GM12878 (cell line): ENCODE measurements around the gene ELF2. TPM values are rescaled to one million over a fixed set of nuclear protein-coding genes. Genes with fewer than 3 reads are reported as not detected.

Experiments
- CBX5 ChIP-seq: sonication (generic); IDR thresholded peaks from 2 replicates; pipeline ENCODE4 v1.6.1; 2016; ENCODE audit warnings: low read depth, moderate library complexity, mild to moderate bottlenecking, inconsistent platforms
- GATAD2B ChIP-seq: fragments of 450-650 bp; conservative IDR thresholded peaks from 2 replicates; pipeline ENCODE4 v1.6.1; 2017; ENCODE audit warnings: low read depth, mild to moderate bottlenecking, moderate library complexity
- HDAC2 ChIP-seq: fragments of 200-600 bp; sonication (generic); IDR thresholded peaks from 2 replicates; pipeline ENCODE4 v1.6.1; 2017
- IKZF1 ChIP-seq: fragments of 450-650 bp; conservative IDR thresholded peaks from 2 replicates; pipeline ENCODE4 v1.6.1; 2017; ENCODE audit warnings: antibody characterized with exemption, mild to moderate bottlenecking
- KAT2A ChIP-seq: conservative IDR thresholded peaks from 2 replicates; pipeline ENCODE4 v1.6.1; 2011; ENCODE audit warnings: low read depth, low read length; ENCODE audit not compliant: control insufficient read depth
- KLF5 ChIP-seq: fragments of 450-650 bp; IDR thresholded peaks from 2 replicates; pipeline ENCODE4 v1.6.1; 2014; ENCODE audit warnings: mild to moderate bottlenecking; ENCODE audit not compliant: partially characterized antibody
- RBBP5 ChIP-seq: fragments of 200-600 bp; sonication (generic); conservative IDR thresholded peaks from 2 replicates; pipeline ENCODE4 v1.6.1; 2016
- SREBF2 ChIP-seq: IDR thresholded peaks from 2 replicates; pipeline ENCODE4 v1.6.1; 2012; ENCODE audit warnings: mild to moderate bottlenecking, low read length
- SUZ12 ChIP-seq: fragments of 200-600 bp; sonication (generic); IDR thresholded peaks from one replicate; pipeline ENCODE4 v1.6.1; 2018; ENCODE audit warnings: antibody characterized with exemption, mild to moderate bottlenecking; ENCODE audit not compliant: unreplicated experiment
- WRNIP1 ChIP-seq: IDR thresholded peaks from 2 replicates; pipeline ENCODE4 v1.6.1; 2011; ENCODE audit warnings: low read depth, low read length, improper control_type of control experiment, borderline replicate concordance
- ZNF384 ChIP-seq: IDR thresholded peaks from 2 replicates; pipeline ENCODE4 v1.6.1; 2012; ENCODE audit warnings: low read depth, mild to moderate bottlenecking, low read length, improper control_type of control experiment, borderline replicate concordance
- polyA plus RNA-seq, 11 experiments: library from polyadenylated mRNA; depleted of rRNA in 4 of 11; unstranded in 6 of 11; stranded (reverse) in 5 of 11; fragments of >200 nt; fragmentation: Nextera tagmentation in 4 of 11; fragmentation: Illumina TruSeq in 1 of 11; extraction: Ambion mirVana in 4 of 11; extraction: Trizol in 1 of 11; gene quantifications; 1 replicate in 1 of 11; 2 replicates in 10 of 11; pipeline versions ENCODE4 v1.2.1 to v1.2.3, GENCODE V29; 2011 to 2016; ENCODE audit warnings: inconsistent platforms in 2 of 11, missing spikeins in 2 of 11, low read depth in 1 of 11
- total RNA-seq, 4 experiments: library from RNA; depleted of rRNA in 3 of 4; stranded (reverse); fragments of >200 nt in 3 of 4; fragmentation: Illumina TruSeq in 1 of 4; extraction: Trizol in 1 of 4; gene quantifications; 2 replicates each; pipeline versions ENCODE4 v1.2.1 to v1.2.3, GENCODE V29; 2013 to 2021
- TF ChIP-seq, protein P1 (sequence below): fragments of 150-350 bp; IDR thresholded peaks from 2 replicates; pipeline ENCODE4 v1.6.1; 2014; ENCODE audit warnings: mild to moderate bottlenecking, low read depth, low read length
- TF ChIP-seq, protein P2 (sequence below): fragments of 450-650 bp; formaldehyde crosslinking; IDR thresholded peaks from 2 replicates; pipeline ENCODE4 v1.4.0; 2020; ENCODE audit warnings: mild to moderate bottlenecking, moderate library complexity
- TF ChIP-seq, protein P3 (sequence below): fragments of 450-650 bp; IDR thresholded peaks from 2 replicates; pipeline ENCODE4 v1.6.1; 2017; ENCODE audit warnings: mild to moderate bottlenecking
- TF ChIP-seq, protein P4 (sequence below): IDR thresholded peaks from 2 replicates; pipeline ENCODE4 v1.6.1; 2011; ENCODE audit warnings: low read depth, mild to moderate bottlenecking, low read length, moderate library complexity, borderline replicate concordance; ENCODE audit errors: extremely low read depth
- TF ChIP-seq, protein P5 (sequence below): fragments of 450-650 bp; IDR thresholded peaks from 2 replicates; pipeline ENCODE4 v1.6.1; 2016; ENCODE audit warnings: mild to moderate bottlenecking, moderate library complexity, borderline replicate concordance
- TF ChIP-seq, protein P6 (sequence below): IDR thresholded peaks from 2 replicates; pipeline ENCODE4 v1.6.1; 2011; ENCODE audit warnings: low read depth, low read length, improper control_type of control experiment, borderline replicate concordance

ELF2 gene
- total and polyA plus RNA-seq, 10 of the 15 experiments (the other 5 are each of a cell fraction or from before 2014, with no cell fraction given) = 10.5 to 30.1 (median 20.5) TPM

DNA sequence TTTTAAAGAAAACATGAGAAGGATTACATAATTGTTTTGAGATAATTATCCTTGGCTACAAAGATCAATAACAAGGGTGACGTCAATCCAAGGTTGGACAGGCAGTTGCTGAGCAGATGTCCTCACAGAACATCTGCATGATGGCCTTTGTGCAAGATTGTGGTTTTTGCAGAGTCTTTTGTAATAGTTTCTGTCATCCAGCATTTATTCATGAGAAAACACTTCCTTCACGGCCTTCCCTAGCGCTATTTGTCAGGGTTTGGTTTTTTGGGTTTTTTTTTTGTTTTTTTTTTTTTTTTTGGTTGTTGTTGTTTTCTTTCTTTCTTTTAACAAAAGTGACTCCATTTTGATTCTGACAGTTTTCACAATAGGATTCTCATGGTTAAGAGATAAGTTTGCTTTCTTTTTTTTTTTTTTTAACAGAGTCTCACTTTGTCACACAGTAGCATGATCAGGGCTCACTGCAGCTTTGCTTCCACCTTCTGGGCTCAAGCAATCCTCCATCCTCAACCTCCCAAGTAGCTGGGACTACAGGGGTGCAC lies 31.5 kb upstream of the ELF2 start (continued):
- TF ChIP-seq, protein P1, sequence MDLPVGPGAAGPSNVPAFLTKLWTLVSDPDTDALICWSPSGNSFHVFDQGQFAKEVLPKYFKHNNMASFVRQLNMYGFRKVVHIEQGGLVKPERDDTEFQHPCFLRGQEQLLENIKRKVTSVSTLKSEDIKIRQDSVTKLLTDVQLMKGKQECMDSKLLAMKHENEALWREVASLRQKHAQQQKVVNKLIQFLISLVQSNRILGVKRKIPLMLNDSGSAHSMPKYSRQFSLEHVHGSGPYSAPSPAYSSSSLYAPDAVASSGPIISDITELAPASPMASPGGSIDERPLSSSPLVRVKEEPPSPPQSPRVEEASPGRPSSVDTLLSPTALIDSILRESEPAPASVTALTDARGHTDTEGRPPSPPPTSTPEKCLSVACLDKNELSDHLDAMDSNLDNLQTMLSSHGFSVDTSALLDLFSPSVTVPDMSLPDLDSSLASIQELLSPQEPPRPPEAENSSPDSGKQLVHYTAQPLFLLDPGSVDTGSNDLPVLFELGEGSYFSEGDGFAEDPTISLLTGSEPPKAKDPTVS = no peak
- TF ChIP-seq KLF5 = no peak
- no peak for TF ChIP-seq HDAC2
- no peak for TF ChIP-seq CBX5
- TF ChIP-seq, protein P2, sequence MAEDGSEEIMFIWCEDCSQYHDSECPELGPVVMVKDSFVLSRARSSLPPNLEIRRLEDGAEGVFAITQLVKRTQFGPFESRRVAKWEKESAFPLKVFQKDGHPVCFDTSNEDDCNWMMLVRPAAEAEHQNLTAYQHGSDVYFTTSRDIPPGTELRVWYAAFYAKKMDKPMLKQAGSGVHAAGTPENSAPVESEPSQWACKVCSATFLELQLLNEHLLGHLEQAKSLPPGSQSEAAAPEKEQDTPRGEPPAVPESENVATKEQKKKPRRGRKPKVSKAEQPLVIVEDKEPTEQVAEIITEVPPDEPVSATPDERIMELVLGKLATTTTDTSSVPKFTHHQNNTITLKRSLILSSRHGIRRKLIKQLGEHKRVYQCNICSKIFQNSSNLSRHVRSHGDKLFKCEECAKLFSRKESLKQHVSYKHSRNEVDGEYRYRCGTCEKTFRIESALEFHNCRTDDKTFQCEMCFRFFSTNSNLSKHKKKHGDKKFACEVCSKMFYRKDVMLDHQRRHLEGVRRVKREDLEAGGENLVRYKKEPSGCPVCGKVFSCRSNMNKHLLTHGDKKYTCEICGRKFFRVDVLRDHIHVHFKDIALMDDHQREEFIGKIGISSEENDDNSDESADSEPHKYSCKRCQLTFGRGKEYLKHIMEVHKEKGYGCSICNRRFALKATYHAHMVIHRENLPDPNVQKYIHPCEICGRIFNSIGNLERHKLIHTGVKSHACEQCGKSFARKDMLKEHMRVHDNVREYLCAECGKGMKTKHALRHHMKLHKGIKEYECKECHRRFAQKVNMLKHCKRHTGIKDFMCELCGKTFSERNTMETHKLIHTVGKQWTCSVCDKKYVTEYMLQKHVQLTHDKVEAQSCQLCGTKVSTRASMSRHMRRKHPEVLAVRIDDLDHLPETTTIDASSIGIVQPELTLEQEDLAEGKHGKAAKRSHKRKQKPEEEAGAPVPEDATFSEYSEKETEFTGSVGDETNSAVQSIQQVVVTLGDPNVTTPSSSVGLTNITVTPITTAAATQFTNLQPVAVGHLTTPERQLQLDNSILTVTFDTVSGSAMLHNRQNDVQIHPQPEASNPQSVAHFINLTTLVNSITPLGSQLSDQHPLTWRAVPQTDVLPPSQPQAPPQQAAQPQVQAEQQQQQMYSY (CRISPR knock-in tag) = no peak
- TF ChIP-seq, protein P3, sequence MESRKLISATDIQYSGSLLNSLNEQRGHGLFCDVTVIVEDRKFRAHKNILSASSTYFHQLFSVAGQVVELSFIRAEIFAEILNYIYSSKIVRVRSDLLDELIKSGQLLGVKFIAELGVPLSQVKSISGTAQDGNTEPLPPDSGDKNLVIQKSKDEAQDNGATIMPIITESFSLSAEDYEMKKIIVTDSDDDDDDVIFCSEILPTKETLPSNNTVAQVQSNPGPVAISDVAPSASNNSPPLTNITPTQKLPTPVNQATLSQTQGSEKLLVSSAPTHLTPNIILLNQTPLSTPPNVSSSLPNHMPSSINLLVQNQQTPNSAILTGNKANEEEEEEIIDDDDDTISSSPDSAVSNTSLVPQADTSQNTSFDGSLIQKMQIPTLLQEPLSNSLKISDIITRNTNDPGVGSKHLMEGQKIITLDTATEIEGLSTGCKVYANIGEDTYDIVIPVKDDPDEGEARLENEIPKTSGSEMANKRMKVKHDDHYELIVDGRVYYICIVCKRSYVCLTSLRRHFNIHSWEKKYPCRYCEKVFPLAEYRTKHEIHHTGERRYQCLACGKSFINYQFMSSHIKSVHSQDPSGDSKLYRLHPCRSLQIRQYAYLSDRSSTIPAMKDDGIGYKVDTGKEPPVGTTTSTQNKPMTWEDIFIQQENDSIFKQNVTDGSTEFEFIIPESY = no peak
- TF ChIP-seq, protein P4, sequence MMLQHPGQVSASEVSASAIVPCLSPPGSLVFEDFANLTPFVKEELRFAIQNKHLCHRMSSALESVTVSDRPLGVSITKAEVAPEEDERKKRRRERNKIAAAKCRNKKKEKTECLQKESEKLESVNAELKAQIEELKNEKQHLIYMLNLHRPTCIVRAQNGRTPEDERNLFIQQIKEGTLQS = no peak
- TF ChIP-seq IKZF1 = no peak
- peak; percentile 46; the same call in 1 of the 2 replicates for TF ChIP-seq ZNF384
- TF ChIP-seq KAT2A = no peak
- TF ChIP-seq, protein P5, sequence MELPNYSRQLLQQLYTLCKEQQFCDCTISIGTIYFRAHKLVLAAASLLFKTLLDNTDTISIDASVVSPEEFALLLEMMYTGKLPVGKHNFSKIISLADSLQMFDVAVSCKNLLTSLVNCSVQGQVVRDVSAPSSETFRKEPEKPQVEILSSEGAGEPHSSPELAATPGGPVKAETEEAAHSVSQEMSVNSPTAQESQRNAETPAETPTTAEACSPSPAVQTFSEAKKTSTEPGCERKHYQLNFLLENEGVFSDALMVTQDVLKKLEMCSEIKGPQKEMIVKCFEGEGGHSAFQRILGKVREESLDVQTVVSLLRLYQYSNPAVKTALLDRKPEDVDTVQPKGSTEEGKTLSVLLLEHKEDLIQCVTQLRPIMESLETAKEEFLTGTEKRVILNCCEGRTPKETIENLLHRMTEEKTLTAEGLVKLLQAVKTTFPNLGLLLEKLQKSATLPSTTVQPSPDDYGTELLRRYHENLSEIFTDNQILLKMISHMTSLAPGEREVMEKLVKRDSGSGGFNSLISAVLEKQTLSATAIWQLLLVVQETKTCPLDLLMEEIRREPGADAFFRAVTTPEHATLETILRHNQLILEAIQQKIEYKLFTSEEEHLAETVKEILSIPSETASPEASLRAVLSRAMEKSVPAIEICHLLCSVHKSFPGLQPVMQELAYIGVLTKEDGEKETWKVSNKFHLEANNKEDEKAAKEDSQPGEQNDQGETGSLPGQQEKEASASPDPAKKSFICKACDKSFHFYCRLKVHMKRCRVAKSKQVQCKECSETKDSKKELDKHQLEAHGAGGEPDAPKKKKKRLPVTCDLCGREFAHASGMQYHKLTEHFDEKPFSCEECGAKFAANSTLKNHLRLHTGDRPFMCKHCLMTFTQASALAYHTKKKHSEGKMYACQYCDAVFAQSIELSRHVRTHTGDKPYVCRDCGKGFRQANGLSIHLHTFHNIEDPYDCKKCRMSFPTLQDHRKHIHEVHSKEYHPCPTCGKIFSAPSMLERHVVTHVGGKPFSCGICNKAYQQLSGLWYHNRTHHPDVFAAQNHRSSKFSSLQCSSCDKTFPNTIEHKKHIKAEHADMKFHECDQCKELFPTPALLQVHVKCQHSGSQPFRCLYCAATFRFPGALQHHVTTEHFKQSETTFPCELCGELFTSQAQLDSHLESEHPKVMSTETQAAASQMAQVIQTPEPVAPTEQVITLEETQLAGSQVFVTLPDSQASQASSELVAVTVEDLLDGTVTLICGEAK = no peak
- no peak for TF ChIP-seq SREBF2
- no peak for TF ChIP-seq RBBP5
- TF ChIP-seq GATAD2B = no peak
- TF ChIP-seq WRNIP1 = no peak
- TF ChIP-seq SUZ12 = no peak
- TF ChIP-seq, protein P6, sequence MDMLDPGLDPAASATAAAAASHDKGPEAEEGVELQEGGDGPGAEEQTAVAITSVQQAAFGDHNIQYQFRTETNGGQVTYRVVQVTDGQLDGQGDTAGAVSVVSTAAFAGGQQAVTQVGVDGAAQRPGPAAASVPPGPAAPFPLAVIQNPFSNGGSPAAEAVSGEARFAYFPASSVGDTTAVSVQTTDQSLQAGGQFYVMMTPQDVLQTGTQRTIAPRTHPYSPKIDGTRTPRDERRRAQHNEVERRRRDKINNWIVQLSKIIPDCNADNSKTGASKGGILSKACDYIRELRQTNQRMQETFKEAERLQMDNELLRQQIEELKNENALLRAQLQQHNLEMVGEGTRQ = no peak
